Myocyte (in vitro differentiated cells): Measurements from ENCODE around the gene RAPGEF2. TPM values are rescaled to one million over a fixed set of nuclear protein-coding genes. Genes with fewer than 3 reads are reported as not detected.
"Not testable (repeated sequence)": the region's sequence is repeated elsewhere in the genome, so short reads cannot be mapped to it uniquely, and the experiment has no call there.

Experiments
- DNase-seq: peaks from one replicate; pipeline ENCODE4 v3.0.0-alpha.2; 2012; ENCODE audit warnings: low read depth
- total RNA-seq: library from RNA; depleted of rRNA; stranded (reverse); fragments of >200 nt; gene quantifications from 2 replicates; pipeline ENCODE4 v1.2.3, GENCODE V29; 2014

RAPGEF2 gene
- total RNA-seq, 1 donor from 2014 or later = 17.6 TPM

DNA sequence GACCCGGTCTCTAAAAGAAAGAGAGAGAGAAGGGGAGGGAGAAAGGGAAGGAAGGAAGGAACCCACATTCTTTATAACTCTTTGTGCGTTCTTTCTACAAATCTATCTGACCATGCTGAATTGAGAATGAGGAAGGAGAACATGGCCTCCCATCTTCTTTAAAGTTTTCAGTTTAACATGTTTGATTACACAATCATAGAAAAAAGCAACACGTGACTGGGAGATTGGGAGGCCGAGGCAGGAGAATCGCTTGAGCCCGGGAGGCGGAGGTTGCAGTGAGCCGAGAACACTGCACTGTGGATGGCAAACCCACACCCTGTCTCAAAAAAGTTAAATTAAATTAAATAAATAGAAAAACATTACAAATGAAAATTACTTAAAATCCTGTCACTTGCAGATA is 254.5 kb downstream of the RAPGEF2 start:
- no peak for DNase-seq

GRCh38 chr4:159358226-159358625 is 255.3 kb downstream of the RAPGEF2 start:
- DNase-seq = peak; percentile 48

- DNase-seq = peak; percentile 57
Observed at GRCh38 chr4:159360549-159360948, 257.7 kb downstream of the RAPGEF2 start.

GRCh38 chr4:159363361-159363760 is 260.5 kb downstream of the RAPGEF2 start:
- DNase-seq = no peak

- DNase-seq = no peak
Observed at GRCh38 chr4:159366966-159367780, 264.3 kb downstream of the RAPGEF2 start.

DNA sequence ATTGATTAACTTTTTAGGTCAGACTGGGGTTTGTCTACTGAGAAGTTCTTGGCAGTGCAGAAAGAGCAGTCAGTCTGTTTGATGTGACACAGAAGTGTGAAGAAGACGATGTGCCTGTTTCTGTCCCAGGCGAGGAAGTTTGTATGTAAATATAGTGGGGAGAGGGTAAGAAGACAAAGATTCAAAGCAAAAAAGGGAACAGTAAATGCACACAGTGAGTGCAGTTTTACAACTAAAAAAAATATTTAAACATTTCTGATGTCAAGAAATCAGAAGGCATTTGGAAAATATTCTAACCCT is 264.9 kb downstream of the RAPGEF2 start:
- DNase-seq = no peak

DNA sequence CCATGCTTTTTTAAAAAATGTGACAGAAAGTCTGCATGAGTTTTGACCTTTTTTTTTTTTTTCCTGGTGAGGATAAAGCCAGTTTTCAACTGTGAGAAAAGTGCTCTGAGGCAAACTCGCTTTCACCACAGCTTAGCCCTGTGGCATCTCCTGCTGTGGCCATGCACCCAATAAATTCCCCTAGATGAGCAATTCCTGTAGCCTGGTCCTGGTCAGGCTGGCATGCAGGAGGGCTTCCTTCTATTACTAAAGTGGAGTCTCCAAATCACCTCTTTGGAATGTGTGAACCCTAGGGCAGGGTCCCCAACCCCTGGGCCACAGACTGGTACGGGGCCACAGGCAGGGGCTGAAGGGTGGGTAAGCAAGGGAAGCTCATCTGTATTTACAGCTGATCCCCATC is 265.4 kb downstream of the RAPGEF2 start:
- DNase-seq = peak; percentile 19

DNA sequence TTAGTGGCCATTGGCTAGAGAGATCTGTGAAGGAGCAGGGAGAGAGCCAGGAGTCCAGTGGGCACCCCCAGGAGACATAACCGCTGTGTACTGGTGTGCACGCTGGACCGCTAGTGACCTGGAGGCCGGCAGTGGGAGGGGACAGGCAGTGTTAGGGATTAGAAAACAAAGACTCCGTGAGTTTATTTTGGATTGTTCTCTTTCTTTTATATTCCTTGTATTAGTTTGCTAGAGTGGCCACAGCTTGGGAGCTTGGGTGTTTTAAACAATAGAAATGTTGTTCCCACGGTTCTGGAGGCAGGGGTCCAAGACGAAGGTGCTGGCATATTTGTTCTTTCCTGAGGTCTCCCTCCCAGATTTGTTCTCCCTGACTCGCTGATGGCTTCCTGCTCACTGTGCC is 266.4 kb downstream of the RAPGEF2 start:
- DNase-seq = no peak

GRCh38 chr4:159370286-159370685 is 267.4 kb downstream of the RAPGEF2 start:
- DNase-seq = no peak

DNA sequence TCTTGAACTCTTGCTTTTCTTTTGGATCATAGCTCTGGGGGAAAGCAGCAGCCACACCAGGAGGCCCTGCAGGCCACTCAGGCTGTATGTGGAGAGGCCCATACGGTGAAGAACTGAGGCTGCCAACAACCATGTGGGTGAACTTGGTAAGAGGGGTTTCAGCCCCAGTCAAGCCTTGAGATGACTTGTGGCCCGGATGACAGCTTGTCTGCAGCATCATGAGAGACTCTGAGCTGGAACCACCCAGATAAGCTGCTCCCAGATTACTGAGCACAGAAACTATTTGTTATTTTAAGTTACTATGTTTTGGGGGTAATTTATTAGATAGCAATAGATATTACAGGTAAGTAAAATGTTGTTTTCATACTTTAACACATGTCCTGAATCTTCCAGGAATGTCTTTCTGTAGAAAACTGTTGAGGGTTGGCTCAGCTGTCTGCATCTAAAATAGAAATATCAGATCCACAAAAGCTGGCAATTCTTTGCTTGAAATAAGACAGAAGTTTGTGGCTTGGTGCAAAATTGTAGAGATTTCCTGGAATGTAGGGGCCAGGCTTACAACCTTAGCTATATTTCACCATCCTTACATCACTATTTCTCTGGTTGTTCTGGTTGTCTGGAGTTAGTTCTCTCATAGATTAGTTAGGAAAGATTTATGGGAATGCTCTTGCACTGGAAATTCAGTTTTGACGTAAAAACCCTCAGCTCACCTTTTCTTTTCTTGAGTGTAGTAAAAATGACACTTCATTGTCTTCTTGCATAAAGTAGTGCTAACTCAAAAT is 272.1 kb downstream of the RAPGEF2 start:
- no peak for DNase-seq

GRCh38 chr4:159376289-159376688 is 273.4 kb downstream of the RAPGEF2 start:
- no peak for DNase-seq

- no peak for DNase-seq
Observed at GRCh38 chr4:159378056-159378616, 275.3 kb downstream of the RAPGEF2 start.

DNA sequence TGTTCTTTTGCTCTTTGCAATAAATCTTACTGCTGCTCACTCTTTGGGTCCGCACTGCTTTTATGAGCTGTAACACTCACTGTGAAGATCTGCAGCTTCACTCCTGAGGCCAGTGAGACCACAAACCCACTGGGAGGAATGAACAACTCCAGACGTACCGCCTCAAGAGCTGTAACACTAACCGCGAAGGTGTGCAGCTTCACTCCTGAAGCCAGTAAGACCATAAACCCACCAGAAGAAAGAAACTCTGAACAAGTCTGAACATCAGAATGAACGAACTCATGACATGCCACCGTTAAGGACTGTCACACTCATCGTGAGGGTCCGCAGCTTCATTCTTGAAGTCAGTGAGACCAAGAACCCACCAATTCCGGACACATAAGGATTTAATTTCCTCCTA is 276.2 kb downstream of the RAPGEF2 start:
- not testable (repeated sequence) for DNase-seq

DNA sequence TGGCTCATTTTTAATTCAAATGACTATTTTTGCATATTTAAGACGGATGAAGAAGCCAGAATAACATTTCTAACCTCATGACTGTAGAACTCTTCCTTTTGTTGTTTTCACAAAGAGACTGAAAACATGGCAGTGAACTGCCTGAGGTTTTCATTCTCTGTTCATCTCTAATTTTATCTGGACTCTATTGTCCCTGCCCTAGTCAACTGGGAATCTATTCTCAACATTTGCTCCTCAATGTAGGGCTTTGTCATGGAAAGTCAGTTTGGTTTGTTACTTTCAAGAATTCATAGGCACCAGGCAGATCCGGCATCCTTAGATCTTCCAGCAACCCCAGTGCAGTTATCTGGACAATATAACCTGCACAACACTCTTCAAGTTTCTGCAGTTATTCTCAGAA is 277.0 kb downstream of the RAPGEF2 start:
- no peak for DNase-seq

GRCh38 chr4:159382856-159383561 is 280.1 kb downstream of the RAPGEF2 start:
- DNase-seq = no peak

DNA sequence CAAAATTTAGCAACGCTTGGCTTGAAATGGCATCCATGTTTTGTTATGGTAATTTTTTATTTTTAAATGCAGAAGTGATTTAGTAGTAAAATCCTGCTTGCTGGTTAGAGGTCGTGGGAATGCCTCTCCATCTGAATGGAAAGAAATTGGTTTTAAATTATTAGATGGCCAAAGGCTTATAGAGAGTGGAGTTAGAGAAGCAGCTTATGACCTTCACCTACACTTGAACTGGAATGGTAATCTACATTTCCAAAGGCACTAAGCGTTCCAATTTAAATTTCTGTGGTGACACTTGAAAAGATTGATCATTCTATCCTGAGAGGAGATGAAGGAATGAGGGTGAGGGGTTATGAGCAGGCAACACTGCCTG is 280.7 kb downstream of the RAPGEF2 start:
- no peak for DNase-seq

GRCh38 chr4:159384017-159384416 is 281.1 kb downstream of the RAPGEF2 start:
- DNase-seq = no peak

DNA sequence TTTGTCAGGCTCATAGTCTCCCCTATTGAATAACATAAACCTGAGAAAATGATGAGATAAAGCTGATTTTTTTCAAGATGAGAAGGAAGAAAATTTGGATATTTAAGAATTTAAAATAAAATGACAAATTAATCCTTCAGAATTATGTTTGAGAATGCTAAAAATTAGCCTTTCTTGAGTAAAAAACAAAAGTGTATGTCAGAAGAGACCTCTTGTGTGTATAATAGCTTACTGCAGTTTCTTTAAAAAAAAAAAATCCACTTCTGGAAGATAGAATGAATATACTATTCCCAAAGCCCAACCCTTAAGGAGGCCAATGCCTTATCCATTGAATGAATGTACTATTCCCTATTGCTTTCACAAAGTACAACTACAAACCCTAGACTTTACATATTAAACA is 281.8 kb downstream of the RAPGEF2 start:
- no peak for DNase-seq

DNA sequence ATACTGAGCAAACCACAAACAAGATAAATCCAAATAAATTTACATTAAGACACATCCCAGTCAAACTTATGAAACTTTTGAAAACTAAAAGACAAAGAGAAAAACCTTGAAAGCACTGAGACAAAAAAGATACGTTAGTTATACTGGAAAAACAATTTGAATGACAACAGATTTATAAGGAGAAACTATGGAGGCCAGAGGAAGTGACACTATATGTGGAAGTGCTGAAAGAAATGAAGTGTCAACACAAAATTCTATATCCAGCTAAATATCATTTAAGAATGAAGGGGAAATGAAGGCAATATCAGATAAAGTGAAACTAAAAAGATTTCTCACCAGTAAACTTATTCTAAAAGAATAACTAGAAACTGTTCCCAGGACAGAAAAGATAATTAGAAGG is 283.7 kb downstream of the RAPGEF2 start:
- no peak for DNase-seq

- no peak for DNase-seq
Observed at GRCh38 chr4:159389756-159390155, 286.9 kb downstream of the RAPGEF2 start.

DNA sequence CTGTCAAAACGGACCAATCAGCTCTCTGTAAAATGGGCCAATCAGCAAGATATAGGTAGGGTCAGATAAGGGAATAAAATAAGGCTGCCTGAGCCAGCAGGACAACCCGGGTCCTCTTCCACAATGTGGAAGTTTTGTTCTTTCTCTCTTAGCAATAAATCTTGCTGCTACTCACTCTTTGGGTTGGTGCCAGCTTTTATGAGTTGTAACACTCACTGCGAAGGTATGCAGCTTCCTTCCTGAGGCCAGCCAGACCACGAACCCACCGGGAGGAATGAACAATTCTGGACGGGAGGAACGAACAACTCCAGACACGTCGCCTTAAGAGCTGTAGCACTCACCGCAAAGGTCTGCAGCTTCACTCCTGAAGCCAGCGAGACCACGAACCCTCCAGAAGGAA is 287.8 kb downstream of the RAPGEF2 start:
- peak; percentile 82 for DNase-seq

GRCh38 chr4:159395693-159396092 is 292.8 kb downstream of the RAPGEF2 start:
- DNase-seq = no peak
